Myocyte (in vitro differentiated cells): ENCODE results near the gene RBPJ. TPM values are rescaled to one million over a fixed set of nuclear protein-coding genes. Genes with fewer than 3 reads are reported as not detected.
"Not testable (repeated sequence)": the region's sequence is repeated elsewhere in the genome, so short reads cannot be mapped to it uniquely, and the experiment has no call there.

ENCODE experiments used
- DNase-seq: peaks from one replicate; pipeline ENCODE4 v3.0.0-alpha.2; 2012; ENCODE audit warnings: low read depth
- total RNA-seq: library from RNA; depleted of rRNA; stranded (reverse); fragments of >200 nt; gene quantifications from 2 replicates; pipeline ENCODE4 v1.2.3, GENCODE V29; 2014

Gene RBPJ
- total RNA-seq, 1 donor from 2014 or later, result 95.2 TPM

DNA sequence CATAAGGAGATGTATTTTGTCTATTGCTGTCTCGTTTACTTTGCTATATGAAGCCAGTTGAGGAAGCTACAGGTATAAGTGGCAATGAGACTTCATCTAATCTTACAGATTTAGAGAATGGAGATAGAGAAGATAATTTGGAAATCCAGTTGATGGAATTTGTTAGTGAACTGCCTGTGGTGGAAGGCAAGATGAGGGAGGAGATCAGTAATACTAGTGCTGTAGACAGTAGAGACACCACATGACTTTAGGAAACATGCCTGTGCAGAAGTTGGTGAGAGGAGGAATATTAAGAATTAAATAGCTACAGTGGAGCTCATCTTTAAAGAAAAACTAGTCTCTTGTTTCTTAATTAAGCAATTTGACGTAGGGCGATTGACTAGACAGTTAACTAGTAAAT lies 51.3 kb downstream of the RBPJ start:
- no peak for DNase-seq

DNA sequence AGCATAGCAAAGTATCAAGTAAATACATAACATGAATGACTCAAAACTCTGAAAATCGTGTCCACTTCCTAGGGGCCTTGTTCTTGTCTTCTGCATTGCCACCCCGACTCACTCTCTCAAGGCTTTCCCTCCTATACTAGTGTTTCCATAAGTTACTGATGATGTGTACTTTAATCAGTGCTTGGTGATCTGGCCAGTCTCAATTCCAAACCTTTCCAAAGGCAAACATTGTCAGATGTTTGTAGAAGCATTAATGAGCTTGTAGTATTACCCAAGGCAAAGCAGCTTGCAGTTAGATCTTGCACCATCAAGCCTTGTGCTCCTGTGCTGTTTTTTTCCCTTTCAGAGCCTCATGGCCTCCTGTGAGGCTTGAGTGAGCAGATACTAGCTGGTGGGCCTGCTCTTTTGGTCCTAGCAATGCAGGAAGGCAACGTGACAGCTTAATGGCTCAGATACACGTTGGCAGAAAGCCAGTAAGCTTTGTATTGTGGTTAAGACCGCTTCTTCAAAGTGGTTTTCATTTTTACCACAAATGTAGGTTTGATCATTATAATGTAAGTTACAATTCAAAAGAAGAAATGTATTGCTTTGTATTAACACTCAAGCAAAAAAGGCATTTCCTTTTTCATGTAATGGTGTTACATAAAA lies 51.8 kb downstream of the RBPJ start:
- DNase-seq, result peak; percentile 65

DNA sequence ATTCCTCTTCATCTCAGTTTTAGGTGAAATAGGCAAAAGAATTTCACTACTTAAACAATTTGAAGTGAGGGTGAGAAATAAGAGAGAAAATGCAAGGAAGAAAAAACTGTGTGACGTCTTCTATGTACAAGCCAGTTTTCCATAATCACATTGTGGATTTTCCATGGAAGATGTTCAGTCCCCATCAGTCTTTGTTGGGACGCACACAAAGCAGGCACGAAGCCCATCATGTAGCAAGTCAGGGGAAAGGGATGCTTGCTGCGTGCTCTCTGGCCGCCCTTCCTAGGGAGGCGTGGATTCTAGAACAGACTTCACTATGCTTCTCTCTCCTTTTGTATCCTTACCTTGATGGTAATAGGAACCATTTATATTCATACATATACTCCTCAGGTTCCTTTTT lies 54.7 kb downstream of the RBPJ start:
- no peak for DNase-seq

DNA sequence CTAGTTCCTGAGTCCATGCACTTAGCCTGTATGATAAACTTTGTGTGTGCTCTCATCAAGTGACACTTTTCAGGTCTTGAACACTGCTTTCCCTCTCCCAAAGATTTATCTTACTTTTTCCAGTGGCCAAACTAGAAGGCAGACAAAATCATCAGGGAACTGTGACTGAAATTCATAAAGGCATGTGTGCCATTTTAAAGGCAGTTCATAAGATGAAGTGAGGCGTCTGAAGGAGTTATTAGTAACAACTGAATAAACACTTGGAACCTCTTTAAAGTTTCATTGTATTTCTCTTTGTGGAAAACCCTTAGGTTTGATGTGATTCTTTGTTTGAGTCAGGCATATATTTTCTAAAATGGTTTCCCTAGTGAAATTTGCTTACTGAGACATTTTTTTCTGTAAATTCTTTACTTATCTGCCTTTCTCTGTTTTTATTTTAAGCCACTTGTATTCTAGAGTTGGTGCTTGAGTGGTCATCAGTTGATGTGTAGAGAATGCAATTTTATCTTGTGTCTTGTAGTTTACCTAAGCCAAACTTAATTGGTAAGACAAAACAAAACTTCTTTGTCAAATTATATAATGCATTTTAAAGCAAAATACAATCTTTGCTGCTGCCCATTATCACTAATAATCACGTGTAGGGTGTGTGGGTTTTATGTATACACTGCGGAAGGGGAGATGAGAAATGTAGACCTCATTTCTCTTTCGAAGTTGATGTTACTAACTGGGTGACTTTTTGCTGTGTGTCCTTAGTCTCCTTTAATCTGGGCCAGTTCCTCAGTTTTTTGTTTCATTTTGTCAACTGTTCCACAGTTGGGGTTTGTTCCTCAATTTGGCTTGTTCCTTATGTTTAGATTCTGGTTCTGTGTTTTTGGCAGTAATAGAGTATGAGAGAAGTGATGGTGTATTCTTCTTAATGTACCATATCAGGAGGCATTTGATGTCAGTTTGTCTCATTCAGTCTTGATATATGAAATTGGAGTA lies 56.8 kb downstream of the RBPJ start:
- no peak for DNase-seq

DNA sequence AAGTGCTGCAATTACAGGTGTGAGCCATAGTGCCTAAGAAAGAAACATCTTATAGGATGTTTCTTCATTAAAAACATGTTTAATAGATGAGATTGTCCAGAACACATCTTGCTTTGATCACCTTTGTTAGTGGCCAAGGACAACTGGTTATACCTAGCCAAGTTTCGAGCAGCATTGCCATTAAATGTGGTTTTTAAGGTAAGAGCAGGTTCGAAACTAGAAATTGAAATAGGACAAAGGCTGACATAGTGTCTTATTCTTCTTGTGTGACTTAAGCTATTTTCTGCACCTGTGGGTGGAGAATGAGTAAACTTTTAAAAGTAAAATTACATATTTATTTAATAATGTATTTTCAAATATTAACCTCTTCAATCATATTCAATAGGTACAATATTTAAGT lies 59.0 kb downstream of the RBPJ start:
- DNase-seq, result no peak

DNA sequence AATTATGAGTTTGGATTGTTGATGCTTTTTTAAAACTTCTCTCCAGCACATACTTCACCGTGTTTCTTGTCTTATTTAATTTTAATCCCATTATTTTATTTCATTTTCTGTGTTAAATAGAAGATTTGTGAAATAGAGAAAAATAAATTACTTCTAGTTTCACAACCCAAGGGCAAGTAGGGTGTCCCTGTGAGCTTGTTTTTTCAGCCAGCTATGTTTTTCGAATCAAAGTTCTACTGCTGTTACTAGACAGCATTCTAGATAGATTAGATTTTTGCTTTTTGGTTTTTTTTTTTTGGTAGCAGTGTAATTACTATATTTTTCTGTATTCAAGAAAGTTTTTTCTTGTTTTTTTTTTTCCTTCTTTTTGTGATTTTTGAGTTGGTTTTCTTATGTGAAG lies 59.9 kb downstream of the RBPJ start:
- DNase-seq, result no peak

DNA sequence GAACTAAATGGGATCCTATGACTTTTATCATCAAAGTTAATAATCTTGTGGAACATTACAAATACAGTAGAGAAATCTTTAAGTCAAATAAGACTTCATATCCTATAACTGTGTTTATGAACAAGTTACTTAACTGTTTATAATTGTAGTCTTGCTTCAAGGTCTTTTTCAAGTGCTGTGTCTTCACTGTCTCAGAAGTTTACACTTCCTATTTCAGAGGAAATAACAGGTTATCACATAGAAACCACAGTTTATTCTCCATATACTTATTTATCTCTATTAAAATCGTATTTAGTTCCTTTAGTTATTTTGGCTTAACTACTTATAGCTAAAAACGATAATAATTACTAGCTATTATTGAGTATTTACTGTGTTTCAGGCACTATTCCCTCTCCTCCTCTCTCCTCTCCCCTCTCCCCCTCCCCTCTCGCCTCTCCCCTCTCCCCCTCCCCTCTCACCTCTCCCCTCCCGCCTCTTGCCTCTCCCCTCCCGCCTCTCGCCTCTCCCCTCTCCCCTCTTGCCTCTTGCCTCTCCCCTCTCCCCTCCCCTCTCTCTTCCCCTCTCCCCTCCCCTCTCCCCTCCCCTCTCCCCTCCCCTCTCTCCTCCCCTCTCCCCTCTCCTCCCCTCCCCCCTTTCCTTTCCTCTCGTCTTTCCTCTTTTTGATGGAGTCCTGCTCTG lies 63.7 kb downstream of the RBPJ start:
- no peak for DNase-seq

DNA sequence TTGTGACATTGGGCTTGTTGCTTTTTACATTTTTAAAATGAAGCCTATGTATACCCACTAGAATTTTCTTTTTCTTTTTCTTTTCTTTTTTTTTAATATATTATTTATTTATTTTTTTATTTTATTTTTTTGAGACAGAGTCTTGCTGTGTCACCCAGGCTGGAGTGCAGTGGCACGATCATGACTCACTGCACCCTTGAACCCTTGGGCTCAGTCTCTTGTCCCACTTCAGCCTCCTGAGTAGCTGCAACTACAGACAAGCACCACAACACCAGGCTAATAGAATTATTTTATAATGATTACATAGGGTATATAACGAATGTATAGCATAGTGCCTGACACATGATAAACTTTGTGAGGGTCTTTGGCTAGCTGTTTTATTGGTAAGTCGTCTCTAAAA lies 64.9 kb downstream of the RBPJ start:
- no peak for DNase-seq

DNA sequence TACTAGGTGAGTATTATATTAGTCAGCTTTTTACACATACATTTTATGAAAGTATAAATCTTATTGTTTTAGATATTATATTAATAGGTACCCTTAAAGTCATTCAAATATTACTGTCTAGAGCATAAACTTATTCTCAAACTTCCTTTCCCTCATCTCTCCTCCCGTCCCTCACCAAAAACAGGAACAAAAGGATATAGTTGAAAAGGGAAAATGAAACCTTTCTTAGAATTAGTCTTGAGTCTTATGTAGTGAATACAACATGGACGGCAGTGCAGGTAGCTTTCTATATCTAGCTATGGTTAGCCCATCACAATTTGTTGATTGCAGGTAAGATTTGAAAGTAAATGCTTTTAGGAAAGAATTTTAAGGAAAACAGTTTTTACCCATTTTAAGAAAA lies 65.6 kb downstream of the RBPJ start:
- DNase-seq, result no peak

DNA sequence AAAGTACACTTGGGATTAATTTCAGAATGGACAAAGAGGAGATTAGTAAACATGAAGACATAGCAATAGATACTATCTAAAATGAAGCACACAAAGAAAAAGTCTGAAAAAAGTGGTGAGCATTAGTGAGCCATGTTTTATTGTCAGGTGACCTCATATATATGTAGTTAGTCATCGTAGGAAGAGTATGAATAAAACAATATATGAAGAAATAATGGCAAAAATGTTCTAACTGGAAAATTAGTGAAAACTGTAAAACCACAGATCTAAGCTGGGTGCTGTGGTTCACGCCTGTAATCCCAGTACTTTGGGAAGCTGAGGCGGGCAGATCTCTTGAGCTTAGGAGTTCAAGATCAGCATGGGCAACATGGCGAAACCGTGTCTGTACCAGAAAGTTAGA lies 67.9 kb downstream of the RBPJ start:
- DNase-seq, result no peak

DNA sequence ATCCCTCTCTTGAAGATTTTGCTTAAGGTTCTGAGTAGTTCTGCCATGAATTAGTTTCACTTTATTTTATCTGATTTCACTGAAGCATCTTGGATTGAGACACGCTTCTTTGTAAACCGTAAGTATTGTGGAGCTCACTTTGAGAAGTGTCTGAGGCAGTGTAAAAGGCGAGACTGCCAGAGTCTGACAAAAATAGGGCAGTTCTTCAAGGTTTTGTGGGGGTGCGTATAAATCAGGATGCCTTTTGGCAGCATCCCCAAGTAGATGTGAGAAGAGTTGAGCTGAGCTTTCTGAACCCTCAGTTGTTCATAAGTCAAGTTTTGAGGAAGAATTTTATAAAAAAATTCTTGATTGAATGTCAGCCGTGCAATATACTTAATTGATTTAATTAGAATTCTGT lies 76.3 kb downstream of the RBPJ start:
- no peak for DNase-seq

DNA sequence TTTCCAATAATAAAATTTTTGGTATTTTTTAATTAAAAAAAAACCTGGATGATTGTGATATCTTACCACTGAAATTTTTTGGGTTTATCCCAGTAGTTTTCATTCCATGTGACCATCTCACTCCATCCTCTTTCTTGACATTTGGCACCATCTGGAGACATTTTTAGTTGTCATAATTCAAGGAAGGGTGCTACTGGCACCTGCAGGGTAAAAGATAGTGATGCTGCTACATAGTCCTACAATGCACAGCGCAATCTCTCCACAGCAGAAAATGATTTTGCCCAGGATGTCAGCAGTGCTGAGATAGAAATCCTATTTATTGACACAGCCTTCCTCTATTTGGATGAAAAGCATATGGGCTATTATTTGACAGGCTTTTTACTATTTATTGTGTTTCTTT lies 79.3 kb downstream of the RBPJ start:
- DNase-seq, result no peak

DNA sequence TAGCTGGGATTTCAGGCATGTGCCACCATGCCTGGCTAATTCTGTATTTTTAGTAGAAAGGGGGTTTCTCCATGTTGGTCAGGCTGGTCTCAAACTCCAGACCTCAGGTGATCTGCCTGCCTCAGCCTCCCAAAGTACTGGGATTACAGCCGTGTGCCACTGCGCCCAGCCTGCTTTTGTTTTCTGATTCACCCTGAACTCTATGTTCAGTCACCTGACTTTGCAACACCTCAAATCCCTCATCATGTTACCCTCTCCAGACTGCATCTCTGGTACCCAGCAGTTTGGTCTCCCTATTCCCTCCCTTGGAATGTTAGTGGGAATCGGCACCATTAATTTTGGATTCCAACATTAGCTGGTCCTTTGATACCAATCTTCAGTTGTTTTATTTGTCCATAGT lies 81.2 kb downstream of the RBPJ start:
- not testable (repeated sequence) for DNase-seq

DNA sequence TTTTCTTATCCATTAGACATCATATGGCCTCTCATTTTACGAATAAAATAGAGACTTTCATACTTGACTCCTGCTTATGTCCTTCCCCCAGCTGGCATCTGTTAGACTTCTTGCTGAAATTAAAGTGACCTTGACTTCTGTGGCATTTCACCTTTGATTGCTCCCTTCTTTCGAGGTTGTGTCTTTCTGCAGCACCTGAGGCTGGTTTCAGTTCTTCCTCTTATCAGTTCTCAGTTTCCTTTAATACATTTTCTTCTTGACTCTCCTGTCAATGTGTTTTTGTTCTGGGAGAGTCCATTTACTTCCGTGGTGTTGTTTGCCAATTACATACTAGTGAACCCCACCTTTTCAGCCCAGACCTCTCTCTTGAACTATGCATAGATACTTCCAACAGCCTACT lies 81.6 kb downstream of the RBPJ start:
- DNase-seq, result no peak

DNA sequence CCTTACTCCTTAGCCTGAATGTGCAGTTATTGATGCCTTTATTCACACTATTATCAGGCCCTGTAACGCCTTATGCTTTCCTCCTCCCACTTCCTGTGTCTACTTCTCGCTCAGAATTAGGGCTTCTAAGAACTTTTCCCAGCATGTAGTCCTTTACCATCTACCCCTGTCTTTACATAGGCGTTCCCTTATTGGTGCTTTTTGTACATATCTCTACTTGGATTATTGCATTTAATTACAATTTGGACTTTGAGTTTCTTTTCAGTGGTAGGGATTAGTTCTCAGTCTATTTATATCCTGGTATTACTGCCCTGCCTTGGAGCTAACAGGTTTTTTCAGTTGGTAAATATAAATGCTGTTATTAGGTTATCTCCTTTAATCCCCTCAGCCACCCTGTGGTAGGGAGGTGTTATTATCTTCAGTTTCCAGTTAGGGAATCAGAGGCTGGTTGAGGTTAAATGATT lies 84.0 kb downstream of the RBPJ start:
- DNase-seq, result peak; percentile 59

DNA sequence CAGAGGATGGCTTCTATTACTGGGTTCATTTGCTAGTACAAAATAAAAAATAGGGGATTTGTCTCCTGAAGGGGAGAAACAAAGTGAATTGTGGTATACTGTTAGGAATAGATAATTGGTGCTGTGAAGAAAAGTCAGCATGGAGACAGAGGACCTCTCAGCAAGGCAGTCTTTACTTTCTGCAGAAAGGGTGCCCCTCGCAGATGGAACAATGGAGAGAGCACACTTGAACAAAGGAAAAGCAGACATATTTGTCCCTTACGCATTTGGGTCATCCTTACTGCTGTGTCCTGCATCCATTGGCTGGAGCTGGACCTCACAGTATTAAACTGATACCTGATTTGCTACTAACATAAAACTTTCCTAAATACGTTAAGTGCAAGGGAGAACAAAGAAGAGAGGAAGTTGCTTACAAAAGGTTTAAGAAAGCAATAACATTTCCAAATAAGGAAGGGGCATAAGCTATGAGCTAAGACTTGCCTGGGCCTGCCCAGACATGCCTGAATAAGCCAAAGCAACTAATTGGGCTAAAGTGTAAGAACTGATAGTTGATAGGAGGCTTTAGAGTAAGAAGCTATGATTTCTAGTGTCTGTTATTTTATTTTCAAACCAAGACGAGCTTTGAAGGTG lies 85.6 kb downstream of the RBPJ start:
- no peak for DNase-seq

DNA sequence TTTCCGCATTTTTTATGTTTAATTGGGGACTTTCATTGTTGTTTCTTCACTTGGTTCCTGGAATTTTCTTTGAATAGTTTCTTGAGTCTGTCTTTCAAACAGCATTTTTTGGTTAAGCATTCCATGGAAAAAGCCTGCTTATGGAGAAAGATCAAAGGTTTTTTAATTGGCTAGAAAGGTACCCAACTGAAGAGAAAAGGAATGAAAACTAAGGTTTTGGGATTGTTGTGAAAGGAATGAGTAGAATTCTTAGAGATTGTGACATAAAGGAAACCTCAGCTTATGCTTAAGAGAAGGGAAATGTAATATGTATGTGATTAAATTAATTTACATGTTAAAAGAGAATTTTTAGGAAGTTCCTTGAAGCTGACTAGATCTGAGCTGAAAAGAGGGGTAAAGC lies 86.7 kb downstream of the RBPJ start:
- no peak for DNase-seq

DNA sequence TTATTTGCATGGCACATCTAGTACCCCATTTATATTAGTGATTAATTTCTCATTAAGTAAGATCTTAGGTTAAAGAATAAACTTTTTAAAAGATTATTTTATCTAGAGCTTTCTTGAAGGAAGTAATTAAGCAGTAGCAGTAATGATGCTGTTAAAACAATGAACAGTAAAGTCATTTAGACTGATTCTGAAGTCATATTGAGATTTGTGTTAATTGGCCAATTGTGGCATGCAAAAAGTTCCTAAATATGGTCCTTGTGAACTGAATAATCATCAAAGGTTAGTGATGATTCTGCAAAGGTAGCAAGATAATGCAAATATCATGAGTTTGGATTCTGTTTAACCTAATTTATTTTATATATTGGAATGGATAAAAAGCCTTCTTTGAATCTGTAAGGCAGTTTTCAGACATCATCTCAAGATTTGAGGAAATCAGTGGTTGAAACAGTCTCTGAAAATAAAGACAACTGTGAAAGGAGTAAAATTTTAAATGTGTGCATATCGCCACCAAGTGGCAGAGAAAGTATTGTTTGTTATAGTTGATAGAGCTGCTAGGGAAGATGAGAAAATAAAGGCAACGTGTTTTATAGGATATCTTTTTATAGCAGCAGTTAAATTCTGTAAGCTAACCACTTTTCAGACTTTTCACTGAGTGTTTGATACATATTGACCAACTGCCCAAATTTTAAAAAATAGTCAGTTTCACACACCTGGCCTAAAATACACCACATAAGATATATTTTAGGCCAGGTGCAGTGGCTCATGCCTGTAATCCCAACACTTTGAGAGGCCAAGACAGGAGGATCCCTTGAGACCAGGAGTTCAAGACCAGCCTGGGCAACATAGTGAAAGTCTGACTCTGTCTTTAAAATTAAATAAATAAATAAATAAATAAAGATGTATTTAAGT lies 89.8 kb downstream of the RBPJ start:
- peak; percentile 78 for DNase-seq

DNA sequence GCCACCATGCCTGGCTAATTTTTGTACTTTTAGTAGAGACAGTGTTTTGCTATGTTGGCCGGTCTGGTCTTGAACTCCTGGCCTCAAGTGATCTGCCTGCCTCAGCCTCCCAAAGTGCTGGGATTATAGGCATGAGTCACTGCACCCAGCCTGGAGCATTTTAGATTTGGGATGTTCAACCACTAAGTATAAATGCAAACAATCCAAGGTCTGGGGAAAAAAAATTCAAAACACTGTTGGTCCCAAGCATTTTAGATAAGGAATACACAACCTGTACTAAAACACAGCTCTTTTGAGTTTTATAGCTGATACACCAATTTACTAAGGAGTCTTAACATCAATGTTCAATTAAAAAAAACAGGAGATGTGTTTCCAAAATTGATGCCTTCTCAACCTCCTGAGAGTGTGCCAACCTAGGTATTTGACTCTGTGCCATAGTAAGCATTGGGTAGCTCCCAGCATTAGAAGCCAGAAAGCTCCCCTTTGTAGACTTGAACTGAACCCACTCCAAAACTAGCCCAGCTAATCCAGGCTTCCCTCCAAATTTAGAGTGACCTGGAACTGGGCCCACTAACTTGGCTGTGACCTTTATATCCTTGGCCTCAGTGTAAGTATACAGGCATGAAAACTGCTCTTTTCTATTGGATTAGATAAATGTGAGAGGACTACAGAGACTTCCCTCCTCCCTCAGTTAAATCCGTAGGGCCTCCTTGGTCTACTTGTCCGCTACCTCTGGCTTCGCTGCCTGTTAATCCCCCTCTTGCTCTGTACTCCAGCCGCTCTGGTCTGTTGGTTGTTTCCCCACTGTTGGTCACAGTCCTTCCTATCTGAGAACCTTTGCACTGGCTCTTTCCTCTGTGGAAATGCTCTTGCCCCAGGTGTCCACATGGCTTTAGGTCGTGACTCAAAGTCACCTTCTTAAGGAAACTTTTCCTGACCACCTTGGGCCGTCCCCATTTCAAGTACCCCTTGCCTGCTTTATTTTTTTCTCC lies 91.9 kb downstream of the RBPJ start:
- no peak for DNase-seq
